GM23338 (cell line): ENCODE data around the gene TADA2A. TPM values are rescaled to one million over a fixed set of nuclear protein-coding genes. Genes with fewer than 3 reads are reported as not detected.

Source experiments
- ATAC-seq: fragments of 200-7000 bp; cut with Tn5 transposase; 3 replicates; pipeline ENCODE4 v1.9.1; 2020
- DNase-seq: peaks from one replicate; pipeline ENCODE4 v3.0.0-alpha.2; 2015; ENCODE audit warnings: low spot score
- H2AFZ ChIP-seq: fragments of 200-600 bp; sonication (generic); 2 replicates; pipeline ENCODE4 v1.8.0; 2016; ENCODE audit warnings: antibody characterized with exemption, mild to moderate bottlenecking, moderate library complexity
- H3F3A ChIP-seq: fragments of 200-600 bp; sonication (generic); replicated peaks from 2 replicates; pipeline ENCODE4 v1.8.0; 2017; ENCODE audit warnings: antibody characterized with exemption, mixed run types, low read depth
- H3K27ac ChIP-seq: fragments of 200-600 bp; sonication (generic); 2 replicates; pipeline ENCODE4 v1.6.1; 2016; ENCODE audit warnings: low read depth
- H3K27me3 ChIP-seq: fragments of 200-600 bp; sonication (generic); 2 replicates; pipeline ENCODE4 v1.8.0; 2016; ENCODE audit warnings: mild to moderate bottlenecking, mixed run types, moderate library complexity; ENCODE audit not compliant: insufficient read depth
- H3K36me3 ChIP-seq: fragments of 200-600 bp; sonication (generic); 2 replicates; pipeline ENCODE4 v1.8.0; 2016; ENCODE audit warnings: mild to moderate bottlenecking; ENCODE audit not compliant: insufficient read depth
- H3K4me1 ChIP-seq: fragments of 200-600 bp; sonication (generic); 2 replicates; pipeline ENCODE4 v1.8.0; 2016; ENCODE audit warnings: mild to moderate bottlenecking, moderate library complexity; ENCODE audit not compliant: insufficient read depth
- H3K4me2 ChIP-seq: fragments of 200-600 bp; sonication (generic); 2 replicates; pipeline ENCODE4 v1.7.1; 2017; ENCODE audit warnings: mixed run types
- H3K4me3 ChIP-seq: fragments of 200-600 bp; sonication (generic); 2 replicates; pipeline ENCODE4 v1.6.1; 2016; ENCODE audit warnings: mixed run types
- H3K79me2 ChIP-seq: fragments of 200-600 bp; sonication (generic); replicated peaks from 2 replicates; pipeline ENCODE4 v1.8.0; 2017; ENCODE audit warnings: mild to moderate bottlenecking; ENCODE audit not compliant: insufficient read depth
- H3K9me2 ChIP-seq: fragments of 200-600 bp; sonication (generic); 2 replicates; pipeline ENCODE4 v1.8.0; 2017; ENCODE audit not compliant: insufficient read depth
- H4K20me1 ChIP-seq: fragments of 200-600 bp; sonication (generic); replicated peaks from 2 replicates; pipeline ENCODE4 v1.8.0; 2017; ENCODE audit warnings: mild to moderate bottlenecking; ENCODE audit not compliant: insufficient read depth
- H3K27ac Mint-ChIP-seq: 2 replicates; pipeline ENCODE4 v1.8.0; 2020; ENCODE audit warnings: inconsistent platforms, mild to moderate bottlenecking, moderate library complexity, mixed read lengths
- H3K27me3 Mint-ChIP-seq: 3 replicates; pipeline ENCODE4 v1.8.0; 2022; ENCODE audit warnings: low read depth, mild to moderate bottlenecking, moderate library complexity, mixed read lengths, inconsistent platforms; ENCODE audit not compliant: insufficient read depth, poor library complexity
- H3K36me3 Mint-ChIP-seq: 3 replicates; pipeline ENCODE4 v1.8.0; 2021; ENCODE audit warnings: low read depth, mild to moderate bottlenecking, inconsistent platforms, moderate library complexity, mixed read lengths
- H3K4me1 Mint-ChIP-seq: 3 replicates; pipeline ENCODE4 v1.8.0; 2020; ENCODE audit warnings: mild to moderate bottlenecking, inconsistent platforms, mixed read lengths
- H3K4me3 Mint-ChIP-seq: 3 replicates; pipeline ENCODE4 v1.8.0; 2021; ENCODE audit warnings: moderate library complexity, mild to moderate bottlenecking, inconsistent platforms, mixed read lengths
- H3K9me3 Mint-ChIP-seq: 3 replicates; pipeline ENCODE4 v1.8.0; 2020; ENCODE audit warnings: moderate library complexity, mild to moderate bottlenecking, inconsistent platforms, mixed read lengths
- CREB1 ChIP-seq: fragments of 250-450 bp; sonication (Bioruptor Pico); IDR thresholded peaks from 2 replicates; pipeline ENCODE4 v1.5.0; 2020; ENCODE audit warnings: low read depth, mild to moderate bottlenecking, moderate library complexity
- CTCF ChIP-seq, 2 experiments: fragments of 200-600 bp in 1 of 2; sonication (generic) in 1 of 2; conservative IDR thresholded peaks; 2 replicates each; pipeline versions ENCODE4 v1.5.1 to v1.6.1; 2016 to 2017; ENCODE audit warnings: antibody characterized with exemption in 2 of 2, low read depth in 2 of 2, mild to moderate bottlenecking in 2 of 2, moderate library complexity in 1 of 2
- EZH2phosphoT487 ChIP-seq: fragments of 200-600 bp; sonication (generic); IDR thresholded peaks from one replicate; pipeline ENCODE4 v1.8.1; 2018; ENCODE audit warnings: antibody characterized with exemption; ENCODE audit not compliant: unreplicated experiment
- POLR2AphosphoS5 ChIP-seq: IDR thresholded peaks from 2 replicates; pipeline ENCODE4 v1.6.1; 2016; ENCODE audit warnings: antibody characterized with exemption, low read depth
- REST ChIP-seq: IDR thresholded peaks from one replicate; pipeline ENCODE4 v1.6.1; 2018; ENCODE audit warnings: antibody characterized with exemption; ENCODE audit not compliant: unreplicated experiment
- ZNF114 ChIP-seq: fragments of 250-450 bp; sonication (Bioruptor Pico); IDR thresholded peaks from 2 replicates; pipeline ENCODE4 v1.5.0; 2020; ENCODE audit warnings: mild to moderate bottlenecking, moderate library complexity
- ZNF331 ChIP-seq: fragments of 250-450 bp; sonication (Bioruptor Pico); IDR thresholded peaks from 2 replicates; pipeline ENCODE4 v1.5.0; 2020; ENCODE audit warnings: low read depth, mild to moderate bottlenecking, moderate library complexity
- polyA plus RNA-seq: library from polyadenylated mRNA; unstranded; fragments of >200 nt; fragmentation: Nextera tagmentation; extraction: Ambion mirVana; gene quantifications from 2 replicates; pipeline ENCODE4 v1.2.1, GENCODE V29; 2016
- total RNA-seq: library from RNA; depleted of rRNA; stranded (reverse); fragments of >200 nt; shearing (Covaris generic); gene quantifications from 2 replicates; pipeline ENCODE4 v1.2.3, GENCODE V29; 2014

TADA2A gene
- total and polyA plus RNA-seq, 2 experiments from 2014 or later: 14.5 to 17.1 TPM

DNA sequence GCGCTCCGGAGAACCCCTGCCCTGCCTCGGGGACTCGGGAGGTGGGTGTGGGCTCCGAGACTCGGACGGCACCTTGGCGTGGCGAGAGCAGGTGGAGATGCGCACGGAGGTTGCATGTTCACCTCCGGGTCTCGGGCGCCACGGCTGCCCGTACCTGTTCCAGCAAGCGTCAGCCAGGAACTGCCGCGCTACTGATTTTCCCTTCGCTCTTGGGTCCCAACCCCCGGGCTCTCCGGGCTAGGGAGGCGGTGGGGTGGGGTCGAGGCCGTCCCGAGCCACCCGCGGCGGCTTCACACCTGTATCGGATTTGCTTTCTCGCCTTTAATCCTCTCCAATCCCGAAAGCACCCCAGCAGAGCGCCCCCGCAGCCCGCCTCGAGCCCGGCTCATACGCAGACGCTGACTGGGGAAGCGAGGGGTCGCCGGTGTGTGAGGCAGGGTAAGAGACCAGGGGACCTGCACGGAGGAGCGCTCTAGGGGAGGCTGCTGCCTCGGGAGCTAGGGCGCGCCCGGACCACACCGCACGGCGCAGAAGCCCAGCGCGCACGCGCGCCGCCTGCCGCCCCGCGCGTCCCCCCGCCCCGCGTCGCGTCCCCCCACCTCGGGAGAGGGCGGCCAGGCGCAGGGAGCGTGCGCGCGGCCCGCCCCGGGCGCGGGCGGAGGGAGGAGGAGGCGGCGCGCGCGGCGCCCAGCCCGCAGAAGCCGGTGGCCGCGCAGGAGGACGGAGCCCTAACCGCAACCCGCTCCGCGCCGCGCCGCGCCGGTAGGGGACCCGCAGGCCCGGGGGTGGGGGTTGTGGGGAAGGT, 82.7 kb downstream of the TADA2A start, which contains the start of gene DUSP14:
Gene DUSP14 (plus strand): TSS at position 695 of the 805 bp plus-strand sequence. CDS start 22,382 bp downstream, outside the sequence.
- peaks cover 8% of the 10 kb centered on the region for H3K27me3 Mint-ChIP-seq
- no peaks in the 10 kb centered on the region for H3K36me3 ChIP-seq
- H3K9me2 ChIP-seq: no peaks in the 10 kb centered on the region
- H3K4me3 ChIP-seq: peak within 1 kb of the TSS; percentile 86
- H3K4me1 ChIP-seq: peaks cover 32% of the 10 kb centered on the region
- peak; percentile 76 for ATAC-seq
- no peaks in the 10 kb centered on the region; the same call in 2 of the 3 replicates for H3K9me3 Mint-ChIP-seq
- peaks cover 36% of the 10 kb centered on the region for H3K79me2 ChIP-seq
- DNase-seq: peak; percentile 86
- H3F3A ChIP-seq: peaks cover 8% of the 10 kb centered on the region
- H3K27me3 ChIP-seq: 0 out of 2 replicates have a peak, but pooled peaks cover 5% of the 10 kb centered on the region
- H2AFZ ChIP-seq: peak within 1 kb of the TSS; percentile 97
- no peaks in the 10 kb centered on the region; the same call in 2 of the 3 replicates for H3K36me3 Mint-ChIP-seq
- H3K4me1 Mint-ChIP-seq: peaks cover 30% of the 10 kb centered on the region
- peak within 1 kb of the TSS; percentile 88 for H3K27ac Mint-ChIP-seq
- H3K4me2 ChIP-seq: peak within 1 kb of the TSS; percentile 97
- no peak for TF ChIP-seq CREB1
- TF ChIP-seq ZNF114 (CRISPR knock-in tag): no peak
- no peak for TF ChIP-seq REST
- 0 out of 4 replicates have a peak, but pooled peaks of 1 of the 2 experiments have one; percentile 5 for TF ChIP-seq CTCF (conservative IDR thresholded peaks at IDR 0.05; ENCODE audit: low read depth in 2 of 2)
- TF ChIP-seq POLR2AphosphoS5: peak; percentile 73
- TF ChIP-seq ZNF331 (CRISPR knock-in tag): no peak
- peaks cover 14% of the 10 kb centered on the region for H4K20me1 ChIP-seq
- H3K27ac ChIP-seq: peak within 1 kb of the TSS; percentile 71; the same call in 1 of the 2 replicates
- H3K4me3 Mint-ChIP-seq: peak within 1 kb of the TSS; percentile 87

- H2AFZ ChIP-seq: 0 out of 2 replicates have a peak overlapping the region, but pooled peaks have one; percentile 80
- peak overlapping the region; percentile 86 for H3K4me3 ChIP-seq
- DNase-seq: peak; percentile 85
- H4K20me1 ChIP-seq: peaks cover 14% of the 10 kb centered on the region
- H3K27ac ChIP-seq: no peak overlapping the region
- peaks cover 43% of the 10 kb centered on the region for H3K79me2 ChIP-seq
- peaks cover 39% of the 10 kb centered on the region for H3K4me1 ChIP-seq
- ATAC-seq: peak; percentile 44
- H3F3A ChIP-seq: peaks cover 8% of the 10 kb centered on the region
- TF ChIP-seq EZH2phosphoT487: no peak
- peak; percentile 19 to 43; a peak in 2 of 4 replicates for TF ChIP-seq CTCF (conservative IDR thresholded peaks at IDR 0.05; ENCODE audit: low read depth in 2 of 2)
- peaks cover 8% of the 10 kb centered on the region for H3K27me3 Mint-ChIP-seq
- H3K4me3 Mint-ChIP-seq: peak overlapping the region; percentile 87
- H3K36me3 ChIP-seq: no peaks in the 10 kb centered on the region
- H3K9me3 Mint-ChIP-seq: no peaks in the 10 kb centered on the region; the same call in 2 of the 3 replicates
- peaks cover 37% of the 10 kb centered on the region for H3K4me1 Mint-ChIP-seq
- 0 out of 2 replicates have a peak, but pooled peaks cover 5% of the 10 kb centered on the region for H3K27me3 ChIP-seq
- no peaks in the 10 kb centered on the region for H3K9me2 ChIP-seq
- H3K4me2 ChIP-seq: peak overlapping the region; percentile 97
- H3K36me3 Mint-ChIP-seq: no peaks in the 10 kb centered on the region; the same call in 2 of the 3 replicates
- no peak overlapping the region for H3K27ac Mint-ChIP-seq
Observed at GRCh38 chr17:37490022-37490587, 83.4 kb downstream of the TADA2A start.
